ENCODE measurements around the gene FASTKD1. TPM values are rescaled to one million over a fixed set of nuclear protein-coding genes. Genes with fewer than 3 reads are reported as not detected.
"Not testable (repeated sequence)": the region's sequence is repeated elsewhere in the genome, so short reads cannot be mapped to it uniquely, and the experiment has no call there.

FASTKD1 gene
- total and polyA plus RNA-seq, 4 donors, result 10.4 to 40.1 (median 30.1) TPM

DNA sequence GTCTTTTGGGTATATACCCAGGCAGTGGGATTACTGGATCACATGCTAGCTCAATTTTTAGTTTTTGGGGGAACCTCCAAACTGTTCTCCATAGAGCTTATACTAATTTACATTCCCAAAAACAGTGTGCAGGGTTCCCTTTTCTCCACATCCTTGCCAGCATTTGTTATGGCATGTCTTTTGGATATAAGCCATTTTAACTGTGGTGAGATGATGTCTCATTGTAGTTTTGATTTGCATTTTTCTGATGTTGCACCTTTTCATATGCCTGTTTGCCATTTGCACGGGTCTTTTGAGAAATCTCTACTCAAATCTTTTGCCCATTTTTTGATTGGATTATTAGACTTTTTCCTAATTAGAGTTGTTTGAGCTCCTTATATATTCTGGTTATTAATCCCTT is 8.0 kb downstream of the FASTKD1 start:
- ATAC-seq (ENCODE audit: insufficient read depth, low FRiP score), result no peak
- 97% methylated on average over 1 of the region's 1 CpG for WGBS, 2 donors

DNA sequence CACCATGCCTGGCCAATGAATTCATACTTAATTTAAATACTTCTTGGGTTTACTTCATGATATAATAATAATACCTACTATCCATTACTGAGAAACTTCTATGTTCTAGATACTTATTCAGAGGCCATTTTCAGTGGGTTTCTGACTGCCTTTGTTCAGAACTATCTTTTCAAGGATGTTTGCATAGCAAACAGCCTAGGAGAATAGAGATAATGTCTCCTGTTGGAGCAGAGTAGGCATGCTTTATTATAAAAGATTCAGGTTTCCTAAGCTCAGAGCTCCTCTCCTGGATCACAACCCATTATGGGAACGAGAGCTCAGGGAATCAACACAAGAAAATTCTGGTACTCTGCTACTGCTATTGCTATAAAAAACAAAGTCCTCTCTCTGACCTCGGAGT is 11.1 kb downstream of the FASTKD1 start:
- Histone ChIP-seq H3K4me3 (no peak overlapping the region), H3K27ac (ENCODE audit: low read depth in 1 of 2, low read length in 1 of 2) (no peak overlapping the region), H3K27me3 (ENCODE audit: control insufficient read depth in 3 of 3, insufficient read depth in 3 of 3, low read length in 2 of 3) (no peaks in the 10 kb centered on the region), H3K9me3 (ENCODE audit: control insufficient read depth in 4 of 4, insufficient read depth in 3 of 4, low read length in 3 of 4) (peaks cover 0 to 3% (median 0%) of the 10 kb centered on the region in 4 donors), H3K36me3 (ENCODE audit: control insufficient read depth in 4 of 4, insufficient read depth in 4 of 4, low read length in 4 of 4) (peaks cover 0 to 12% (median 0%) of the 10 kb centered on the region in 4 donors), H3K9ac (ENCODE audit: insufficient read depth in 1 of 2, low read length in 2 of 2) (no peak overlapping the region), H3K4me1 (ENCODE audit: control insufficient read depth in 5 of 5, insufficient read depth in 5 of 5, low read length in 5 of 5) (no peaks in the 10 kb centered on the region)
- ATAC-seq (ENCODE audit: insufficient read depth, low FRiP score) (no peak), DNase-seq (no peak)
- 95 to 96% methylated on average over 2 of the region's 2 CpGs for WGBS, 2 donors
- TF ChIP-seq, protein P1, sequence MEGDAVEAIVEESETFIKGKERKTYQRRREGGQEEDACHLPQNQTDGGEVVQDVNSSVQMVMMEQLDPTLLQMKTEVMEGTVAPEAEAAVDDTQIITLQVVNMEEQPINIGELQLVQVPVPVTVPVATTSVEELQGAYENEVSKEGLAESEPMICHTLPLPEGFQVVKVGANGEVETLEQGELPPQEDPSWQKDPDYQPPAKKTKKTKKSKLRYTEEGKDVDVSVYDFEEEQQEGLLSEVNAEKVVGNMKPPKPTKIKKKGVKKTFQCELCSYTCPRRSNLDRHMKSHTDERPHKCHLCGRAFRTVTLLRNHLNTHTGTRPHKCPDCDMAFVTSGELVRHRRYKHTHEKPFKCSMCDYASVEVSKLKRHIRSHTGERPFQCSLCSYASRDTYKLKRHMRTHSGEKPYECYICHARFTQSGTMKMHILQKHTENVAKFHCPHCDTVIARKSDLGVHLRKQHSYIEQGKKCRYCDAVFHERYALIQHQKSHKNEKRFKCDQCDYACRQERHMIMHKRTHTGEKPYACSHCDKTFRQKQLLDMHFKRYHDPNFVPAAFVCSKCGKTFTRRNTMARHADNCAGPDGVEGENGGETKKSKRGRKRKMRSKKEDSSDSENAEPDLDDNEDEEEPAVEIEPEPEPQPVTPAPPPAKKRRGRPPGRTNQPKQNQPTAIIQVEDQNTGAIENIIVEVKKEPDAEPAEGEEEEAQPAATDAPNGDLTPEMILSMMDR (IDR thresholded peaks at IDR 0.05; ENCODE audit: control extremely low read depth, extremely low read depth), result no peak

More for the DNA sequence above, 8.0 kb downstream of the FASTKD1 start:
- H3K4me1 ChIP-seq (ENCODE audit: control insufficient read depth in 5 of 5, insufficient read depth in 5 of 5, low read length in 5 of 5), result no peaks in the 10 kb centered on the region
- no peak overlapping the region for H3K4me3 ChIP-seq
- TF ChIP-seq, protein P1 (IDR thresholded peaks at IDR 0.05; ENCODE audit: control extremely low read depth, extremely low read depth), result no peak
- H3K9me3 ChIP-seq (ENCODE audit: control insufficient read depth in 4 of 4, insufficient read depth in 3 of 4, low read length in 3 of 4), result peaks cover 0 to 3% (median 0%) of the 10 kb centered on the region in 4 donors
- H3K36me3 ChIP-seq (ENCODE audit: control insufficient read depth in 4 of 4, insufficient read depth in 4 of 4, low read length in 4 of 4), result peaks cover 0 to 12% (median under 1%) of the 10 kb centered on the region in 4 donors
- no peaks in the 10 kb centered on the region for H3K27me3 ChIP-seq (ENCODE audit: control insufficient read depth in 3 of 3, insufficient read depth in 3 of 3, low read length in 2 of 3)
- no peak overlapping the region for H3K27ac ChIP-seq (ENCODE audit: low read depth in 1 of 2, low read length in 1 of 2)
- DNase-seq, result no peak
- no peak overlapping the region for H3K9ac ChIP-seq (ENCODE audit: insufficient read depth in 1 of 2, low read length in 2 of 2)

DNA sequence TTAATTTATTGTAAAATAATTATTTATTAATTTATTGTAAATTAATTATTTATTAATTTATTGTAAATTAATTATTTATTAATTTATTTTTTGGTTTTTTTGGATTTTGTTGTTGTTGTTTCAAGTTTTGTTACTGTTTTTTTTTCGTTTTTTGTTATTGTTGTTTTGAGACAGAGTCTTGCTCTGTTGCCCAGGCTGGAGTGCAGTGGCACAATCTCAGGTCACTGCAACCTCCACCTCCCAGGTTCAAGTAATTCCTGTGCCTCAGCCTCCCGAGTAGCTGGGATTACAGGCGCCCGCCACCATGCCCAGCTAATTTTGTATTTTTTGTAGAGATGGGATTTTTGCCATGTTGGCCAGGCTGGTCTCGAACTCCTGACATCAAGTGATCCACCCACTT is 11.6 kb downstream of the FASTKD1 start:
- not testable (repeated sequence) for DNase-seq; H3K27me3 ChIP-seq (ENCODE audit: control insufficient read depth in 3 of 3, insufficient read depth in 3 of 3, low read length in 2 of 3); H3K9ac ChIP-seq (ENCODE audit: insufficient read depth in 1 of 2, low read length in 2 of 2); H3K27ac ChIP-seq (ENCODE audit: low read depth in 1 of 2, low read length in 1 of 2); H3K9me3 ChIP-seq (ENCODE audit: control insufficient read depth in 4 of 4, insufficient read depth in 3 of 4, low read length in 3 of 4); ATAC-seq (ENCODE audit: insufficient read depth, low FRiP score); H3K4me1 ChIP-seq (ENCODE audit: control insufficient read depth in 5 of 5, insufficient read depth in 5 of 5, low read length in 5 of 5); H3K4me3 ChIP-seq
- WGBS, 2 donors, result 93 to 100% methylated on average over 5 of the region's 5 CpGs
- peaks cover 0 to 12% (median 0%) of the 10 kb centered on the region in 4 donors for H3K36me3 ChIP-seq (ENCODE audit: control insufficient read depth in 4 of 4, insufficient read depth in 4 of 4, low read length in 4 of 4)

DNA sequence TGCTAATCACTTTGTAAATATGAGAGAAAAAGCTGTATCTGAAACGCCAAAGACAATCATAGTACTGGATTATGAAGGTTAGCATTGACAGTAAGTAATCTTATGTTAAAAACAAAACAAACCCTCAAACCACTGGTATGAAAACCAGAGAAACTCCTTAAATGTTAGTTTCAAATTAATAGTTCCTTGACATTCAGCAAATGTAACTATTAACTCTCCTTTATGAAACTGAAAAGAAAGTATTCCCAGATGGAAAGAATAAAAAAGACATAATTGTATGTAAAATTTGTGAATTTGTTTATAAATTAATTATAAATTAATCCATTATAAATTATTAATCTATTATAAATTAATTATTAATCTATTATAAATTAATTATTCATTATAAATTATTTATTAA is 12.3 kb downstream of the FASTKD1 start:
- 98 to 100% methylated on average over 1 of the region's 1 CpG for WGBS, 2 donors
- no peak for ATAC-seq (ENCODE audit: insufficient read depth, low FRiP score)
- no peak overlapping the region for H3K27ac ChIP-seq (ENCODE audit: low read depth in 1 of 2, low read length in 1 of 2)
- no peak overlapping the region for H3K4me3 ChIP-seq
- no peaks in the 10 kb centered on the region for H3K27me3 ChIP-seq (ENCODE audit: control insufficient read depth in 3 of 3, insufficient read depth in 3 of 3, low read length in 2 of 3)
- H3K36me3 ChIP-seq (ENCODE audit: control insufficient read depth in 4 of 4, insufficient read depth in 4 of 4, low read length in 4 of 4), result peaks cover 0 to 12% (median under 1%) of the 10 kb centered on the region in 4 donors
- peak in 2 of 3 donors; percentile 13 to 39 for DNase-seq
- TF ChIP-seq, protein P1 (IDR thresholded peaks at IDR 0.05; ENCODE audit: control extremely low read depth, extremely low read depth), result no peak
- H3K9me3 ChIP-seq (ENCODE audit: control insufficient read depth in 4 of 4, insufficient read depth in 3 of 4, low read length in 3 of 4), result peaks cover 0 to 3% (median 0%) of the 10 kb centered on the region in 4 donors
- H3K4me1 ChIP-seq (ENCODE audit: control insufficient read depth in 5 of 5, insufficient read depth in 5 of 5, low read length in 5 of 5), result no peaks in the 10 kb centered on the region
- H3K9ac ChIP-seq (ENCODE audit: insufficient read depth in 1 of 2, low read length in 2 of 2), result no peak overlapping the region
